ENCODE measurements around the gene MRPL33. TPM values are rescaled to one million over a fixed set of nuclear protein-coding genes. Genes with fewer than 3 reads are reported as not detected.

MRPL33 gene
- total RNA-seq, 1 donor from 2014 or later, result 71.1 TPM

GRCh38 chr2:27773959-27774358, 2.4 kb downstream of the MRPL33 start:
- DNase-seq (ENCODE audit: low spot score), result no peak

DNA sequence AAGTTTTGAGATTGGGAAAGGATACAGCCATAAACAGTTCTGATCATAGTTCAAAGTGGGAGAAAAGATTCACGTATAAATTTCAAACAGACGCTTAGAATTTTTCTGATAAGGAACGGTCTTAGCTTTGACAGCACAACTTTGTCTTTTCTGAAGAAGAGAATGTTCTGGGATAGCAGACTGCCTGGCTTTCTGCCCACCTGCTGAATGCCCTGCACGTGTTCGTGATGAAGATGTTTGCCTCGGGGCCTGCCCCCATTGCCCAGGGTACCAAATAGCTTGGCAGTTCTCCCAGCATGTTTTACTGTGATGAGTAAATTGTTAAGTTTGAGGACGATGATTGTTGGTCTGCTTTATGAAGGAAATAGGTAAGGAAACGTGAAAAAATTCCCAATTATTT, 4.6 kb downstream of the MRPL33 start:
- DNase-seq (ENCODE audit: low spot score), result no peak

DNA sequence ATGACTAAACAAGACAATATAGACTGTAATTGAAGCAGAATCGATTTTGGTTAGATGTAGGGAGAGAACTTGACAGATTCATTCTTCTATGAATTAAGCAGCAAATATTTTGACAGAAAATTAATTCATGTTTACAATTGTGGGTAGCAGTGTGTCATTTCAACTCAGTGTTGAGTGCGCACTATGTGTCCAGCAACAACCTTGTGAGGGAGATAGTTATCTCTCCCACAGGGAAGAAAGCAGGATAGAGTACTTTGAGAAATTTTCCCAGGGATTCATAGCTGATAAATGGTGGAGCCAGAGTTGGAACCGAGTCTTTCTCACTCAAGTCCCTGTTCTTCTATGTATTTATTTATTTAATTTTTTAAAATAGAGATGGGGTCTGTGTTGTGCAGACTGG, 5.2 kb downstream of the MRPL33 start:
- DNase-seq (ENCODE audit: low spot score), result no peak

- DNase-seq (ENCODE audit: low spot score), result no peak
These were observed 8.0 kb downstream of the MRPL33 start for GRCh38 chr2:27779417-27780055.

- no peak for DNase-seq (ENCODE audit: low spot score)
These were observed 10.0 kb downstream of the MRPL33 start for GRCh38 chr2:27781496-27781895.

GRCh38 chr2:27782701-27783100, 11.2 kb downstream of the MRPL33 start:
- no peak for DNase-seq (ENCODE audit: low spot score)

GRCh38 chr2:27790796-27791195, 19.3 kb downstream of the MRPL33 start:
- no peak for DNase-seq (ENCODE audit: low spot score)

DNA sequence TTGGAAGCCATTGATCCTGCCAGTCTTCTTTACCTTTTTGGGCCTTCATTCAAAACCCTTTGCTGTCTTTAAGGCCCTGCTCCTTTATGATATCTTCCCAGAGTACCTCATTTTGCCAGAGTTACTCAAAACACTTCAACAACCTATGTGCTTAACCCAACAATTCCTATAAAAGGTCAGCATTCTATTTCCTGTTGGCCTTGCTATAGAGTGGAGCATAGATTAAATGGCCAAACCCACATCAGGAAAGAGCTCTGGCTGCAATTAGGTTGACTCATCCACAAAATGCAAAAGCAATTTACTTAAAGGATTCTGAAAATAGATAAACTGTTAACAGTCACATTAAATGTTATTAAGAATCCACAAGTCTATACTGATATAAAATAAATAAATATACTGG, 21.2 kb downstream of the MRPL33 start:
- no peak for DNase-seq (ENCODE audit: low spot score)

GRCh38 chr2:27795093-27795834, 23.7 kb downstream of the MRPL33 start:
- no peak for DNase-seq (ENCODE audit: low spot score)

GRCh38 chr2:27795868-27796277, 24.4 kb downstream of the MRPL33 start:
- DNase-seq (ENCODE audit: low spot score), result no peak

- DNase-seq (ENCODE audit: low spot score), result no peak
These were observed 25.6 kb downstream of the MRPL33 start for GRCh38 chr2:27796791-27797765.

DNA sequence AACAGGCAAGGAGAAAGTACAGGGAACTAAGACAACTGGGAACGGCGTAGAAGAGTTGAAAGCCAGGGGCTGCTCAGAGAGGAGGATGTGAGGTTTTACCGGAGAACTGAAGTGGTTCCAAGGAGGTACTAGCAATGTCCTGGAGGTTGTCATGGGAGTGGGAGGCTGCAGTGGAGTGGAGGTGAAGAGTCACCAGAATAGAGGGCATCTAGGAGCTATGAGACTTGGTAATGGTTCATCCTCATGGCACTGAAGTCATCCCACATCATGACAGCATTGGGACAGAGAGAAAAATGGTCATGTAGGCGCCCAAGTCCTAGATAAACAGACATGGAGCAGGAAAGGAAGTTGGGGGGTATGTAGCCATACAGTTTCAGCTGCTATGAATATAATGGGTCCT, 26.3 kb downstream of the MRPL33 start:
- DNase-seq (ENCODE audit: low spot score), result no peak

- no peak for DNase-seq (ENCODE audit: low spot score)
These were observed 27.0 kb downstream of the MRPL33 start for GRCh38 chr2:27798486-27798885.

DNA sequence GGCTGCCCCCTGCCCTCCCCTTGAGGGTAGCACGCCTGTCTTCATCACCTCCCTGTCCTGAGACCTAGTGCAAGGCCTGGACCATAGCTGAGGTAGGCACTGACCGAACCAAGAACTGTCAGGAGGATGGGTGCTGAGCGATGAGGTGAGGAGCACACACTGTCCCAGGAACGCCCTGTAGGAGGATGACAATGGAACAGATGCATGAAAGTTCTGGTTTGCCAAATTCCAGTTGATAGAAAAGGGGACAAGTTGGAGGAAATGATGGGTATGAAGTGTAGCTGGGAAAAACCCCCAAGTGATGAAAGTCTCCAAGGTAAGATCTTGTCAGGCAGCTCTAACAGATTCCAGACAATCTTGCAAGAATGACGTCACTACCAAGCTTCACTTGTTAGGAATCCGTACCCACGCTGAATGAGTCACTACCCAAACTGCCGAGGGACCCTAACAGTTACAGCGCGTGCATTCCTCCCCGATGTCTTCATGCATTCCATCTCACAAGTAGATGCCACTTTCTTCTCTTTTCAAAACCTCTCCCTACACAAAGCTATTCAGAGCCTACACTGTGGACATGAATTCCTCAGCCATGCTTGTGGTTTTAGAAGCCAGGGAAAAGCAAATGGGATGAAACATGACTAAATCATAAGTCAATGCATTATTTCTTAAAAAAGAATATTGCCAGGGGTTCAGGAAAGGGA, 27.6 kb downstream of the MRPL33 start:
- DNase-seq (ENCODE audit: low spot score), result no peak

- DNase-seq (ENCODE audit: low spot score), result no peak
These were observed 28.1 kb downstream of the MRPL33 start for GRCh38 chr2:27799646-27800010.

GRCh38 chr2:27800856-27801255, 29.3 kb downstream of the MRPL33 start:
- DNase-seq (ENCODE audit: low spot score), result no peak

- no peak for DNase-seq (ENCODE audit: low spot score)
These were observed 31.0 kb downstream of the MRPL33 start for GRCh38 chr2:27802547-27802946.

DNA sequence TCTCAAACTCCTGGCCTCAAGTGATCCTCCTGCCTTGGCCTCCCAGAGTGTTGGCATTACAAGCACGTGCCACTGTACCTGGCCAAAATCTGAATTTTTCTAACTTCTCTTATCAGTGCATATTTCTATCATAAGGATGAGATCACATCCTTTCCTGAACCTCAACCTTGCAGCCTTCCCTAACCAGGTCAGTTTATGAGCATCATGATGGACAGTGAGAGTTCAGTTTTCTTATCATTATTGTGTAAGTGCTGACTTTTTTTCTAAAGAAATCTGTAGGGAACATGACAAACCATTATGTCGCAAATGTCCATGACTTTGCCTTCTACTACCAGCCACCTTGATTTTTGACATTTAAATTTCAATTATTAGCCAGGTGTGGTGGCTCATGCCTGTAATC, 31.5 kb downstream of the MRPL33 start:
- no peak for DNase-seq (ENCODE audit: low spot score)

- DNase-seq (ENCODE audit: low spot score), result no peak
These were observed 32.6 kb downstream of the MRPL33 start for GRCh38 chr2:27804146-27804545.

GRCh38 chr2:27805180-27805579, 33.7 kb downstream of the MRPL33 start:
- no peak for DNase-seq (ENCODE audit: low spot score)

GRCh38 chr2:27806311-27807059, 35.0 kb downstream of the MRPL33 start:
- no peak for DNase-seq (ENCODE audit: low spot score)
